GM06990 (cell line): Measurements from ENCODE around the gene PLP2.
A peak's percentile ranks its signal among the peaks of the same experiment; 100 is the strongest.

Source experiments
- DNase-seq: peaks from one replicate; pipeline ENCODE4 v3.0.0-alpha.2; 2011; ENCODE audit not compliant: insufficient read length; ENCODE audit errors: extremely low read depth
- H3K27me3 ChIP-seq: replicated peaks from 2 replicates; pipeline ENCODE4 v1.6.0; 2011; ENCODE audit warnings: low read length; ENCODE audit not compliant: control insufficient read depth, insufficient read depth
- H3K36me3 ChIP-seq: 2 replicates; pipeline ENCODE4 v1.5.1; 2011; ENCODE audit warnings: low read length; ENCODE audit not compliant: control insufficient read depth, insufficient read depth
- H3K4me3 ChIP-seq: replicated peaks from 2 replicates; pipeline ENCODE4 v1.5.1; 2011; ENCODE audit warnings: low read depth, mild to moderate bottlenecking, control low read depth, low read length
- TF ChIP-seq, protein P1 (sequence below): IDR thresholded peaks from 2 replicates; pipeline ENCODE4 v1.5.1; 2011; ENCODE audit warnings: low read length, control low read depth, mild to moderate bottlenecking, inconsistent platforms; ENCODE audit not compliant: insufficient read depth, poor library complexity, severe bottlenecking

Gene PLP2

DNA sequence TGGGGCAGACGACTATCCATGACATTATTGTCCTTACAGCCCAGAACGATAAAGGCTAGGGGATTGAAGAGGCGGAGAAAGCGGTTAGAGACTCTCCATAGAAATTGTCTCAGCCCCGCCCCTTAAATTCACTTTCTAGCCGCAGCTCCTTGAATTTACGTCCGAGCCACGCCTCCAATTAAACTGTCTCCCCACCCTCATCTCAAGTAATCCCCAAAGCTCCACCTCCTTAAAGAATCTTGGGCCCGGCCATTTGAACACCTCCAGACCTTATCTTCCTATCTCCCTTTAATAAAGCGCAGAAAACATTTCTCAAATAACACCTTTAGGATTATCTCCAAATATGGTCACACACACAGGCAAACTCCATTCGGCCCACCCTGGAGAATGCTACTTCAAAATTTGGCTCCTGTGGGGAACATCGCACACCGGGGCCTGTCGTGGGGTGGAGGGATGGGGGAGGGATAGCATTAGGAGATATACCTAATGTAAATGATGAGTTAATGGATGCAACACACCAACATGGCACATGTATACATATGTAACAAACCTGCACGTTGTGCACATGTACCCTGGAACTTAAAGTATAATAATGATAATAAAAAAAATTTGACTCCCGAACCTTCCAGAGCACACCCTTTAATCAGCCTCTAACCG lies 16.3 kb upstream of the PLP2 start:
- peak overlapping the region; percentile 69 for H3K4me3 ChIP-seq
- no peaks in the 10 kb centered on the region for H3K36me3 ChIP-seq
- H3K27me3 ChIP-seq = no peaks in the 10 kb centered on the region
- TF ChIP-seq, protein P1, sequence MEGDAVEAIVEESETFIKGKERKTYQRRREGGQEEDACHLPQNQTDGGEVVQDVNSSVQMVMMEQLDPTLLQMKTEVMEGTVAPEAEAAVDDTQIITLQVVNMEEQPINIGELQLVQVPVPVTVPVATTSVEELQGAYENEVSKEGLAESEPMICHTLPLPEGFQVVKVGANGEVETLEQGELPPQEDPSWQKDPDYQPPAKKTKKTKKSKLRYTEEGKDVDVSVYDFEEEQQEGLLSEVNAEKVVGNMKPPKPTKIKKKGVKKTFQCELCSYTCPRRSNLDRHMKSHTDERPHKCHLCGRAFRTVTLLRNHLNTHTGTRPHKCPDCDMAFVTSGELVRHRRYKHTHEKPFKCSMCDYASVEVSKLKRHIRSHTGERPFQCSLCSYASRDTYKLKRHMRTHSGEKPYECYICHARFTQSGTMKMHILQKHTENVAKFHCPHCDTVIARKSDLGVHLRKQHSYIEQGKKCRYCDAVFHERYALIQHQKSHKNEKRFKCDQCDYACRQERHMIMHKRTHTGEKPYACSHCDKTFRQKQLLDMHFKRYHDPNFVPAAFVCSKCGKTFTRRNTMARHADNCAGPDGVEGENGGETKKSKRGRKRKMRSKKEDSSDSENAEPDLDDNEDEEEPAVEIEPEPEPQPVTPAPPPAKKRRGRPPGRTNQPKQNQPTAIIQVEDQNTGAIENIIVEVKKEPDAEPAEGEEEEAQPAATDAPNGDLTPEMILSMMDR = no peak
- no peak for DNase-seq

DNA sequence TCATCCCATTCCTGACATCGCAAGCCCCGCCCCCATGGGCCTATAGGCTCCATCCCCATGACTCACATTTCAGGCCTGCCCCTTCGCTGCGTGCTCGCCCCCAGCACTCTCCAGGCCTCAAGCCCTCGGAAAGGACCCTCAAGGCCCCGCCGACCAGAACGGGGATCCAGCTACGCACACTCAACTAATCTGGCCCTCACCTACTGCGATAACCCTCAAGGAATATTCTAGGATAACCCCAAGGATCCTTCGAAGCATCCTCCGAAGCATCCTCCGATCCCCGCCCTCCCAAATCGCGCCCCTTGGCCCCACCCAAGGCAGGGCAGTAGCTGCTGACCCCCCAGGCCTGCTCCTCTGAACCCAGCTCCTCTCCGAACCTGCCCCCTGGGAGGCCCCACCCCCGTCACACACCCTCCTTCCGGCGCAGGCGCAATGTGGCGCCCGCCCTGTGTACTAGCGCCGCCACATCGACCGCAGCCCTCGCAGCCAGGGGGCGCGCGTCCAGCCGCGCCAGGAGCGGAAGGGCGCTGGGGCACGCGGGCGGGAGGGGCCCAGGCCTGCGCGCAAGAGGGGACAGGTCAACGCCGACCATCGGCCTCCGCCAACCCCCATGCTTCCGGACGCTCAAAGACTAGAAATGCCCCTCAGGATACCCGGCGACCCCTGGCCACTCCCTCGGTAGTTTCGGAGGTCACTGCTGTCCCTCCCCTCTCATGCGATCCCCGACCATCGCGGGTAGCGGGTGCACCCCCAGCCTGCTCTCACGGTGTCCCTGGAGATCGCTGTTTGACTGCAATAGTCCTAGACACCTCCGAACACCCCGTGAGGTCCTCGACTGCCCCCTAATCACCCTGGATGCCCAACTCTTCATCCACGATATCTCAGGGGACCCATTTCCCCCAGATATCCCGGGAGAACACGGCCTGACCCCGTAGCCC lies 15.5 kb upstream of the PLP2 start:
- H3K27me3 ChIP-seq = no peaks in the 10 kb centered on the region
- TF ChIP-seq, protein P1 = peak; percentile 58
- peak; percentile 85 for DNase-seq
- H3K36me3 ChIP-seq = no peaks in the 10 kb centered on the region
- peak overlapping the region; percentile 69 for H3K4me3 ChIP-seq

DNA sequence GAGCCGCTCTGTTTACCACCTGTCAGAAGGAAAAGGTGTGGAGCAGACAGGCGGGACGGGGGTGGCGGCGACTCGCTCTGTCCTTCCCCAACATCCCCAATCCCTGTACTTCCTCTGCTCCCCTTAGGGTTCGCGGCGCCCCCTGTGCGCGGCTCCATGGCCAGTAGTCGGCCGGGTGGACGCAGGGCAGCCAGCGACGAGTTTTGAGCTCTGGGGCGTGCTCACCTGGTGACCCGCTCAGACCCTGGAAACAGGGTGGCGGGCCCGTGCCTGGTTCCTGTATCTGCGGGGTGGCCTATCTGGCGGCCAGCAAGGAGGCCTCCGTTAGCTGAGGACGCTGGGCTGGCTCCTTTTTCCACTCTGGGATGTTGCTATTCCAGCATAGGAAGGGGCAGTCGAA lies 14.5 kb upstream of the PLP2 start:
- DNase-seq = no peak
- no peak overlapping the region for H3K4me3 ChIP-seq
- no peaks in the 10 kb centered on the region for H3K36me3 ChIP-seq
- TF ChIP-seq, protein P1 = no peak
- no peaks in the 10 kb centered on the region for H3K27me3 ChIP-seq

DNA sequence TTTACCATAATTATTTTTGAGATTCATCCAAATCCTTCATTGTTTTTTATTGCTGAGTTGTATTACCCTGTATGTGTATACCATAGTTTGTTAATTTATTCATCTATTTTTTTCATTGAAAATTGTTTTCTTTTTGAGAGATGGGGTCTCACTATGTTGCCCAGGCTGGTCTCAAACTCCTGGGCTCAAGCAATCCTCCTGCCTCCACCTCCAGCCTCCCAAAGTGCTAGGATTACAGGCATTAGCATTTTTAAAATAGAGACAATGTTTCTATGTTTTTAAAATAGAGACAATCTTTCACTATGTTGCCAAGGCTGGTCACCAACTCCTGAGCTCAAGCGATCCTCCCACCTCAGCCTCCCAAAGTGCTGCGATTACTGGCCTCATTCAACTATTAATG lies 10.8 kb upstream of the PLP2 start:
- Histone ChIP-seq H3K27me3 (no peaks in the 10 kb centered on the region), H3K36me3 (no peaks in the 10 kb centered on the region), H3K4me3 (no peak overlapping the region)
- DNase-seq = no peak
- TF ChIP-seq, protein P1 = no peak

DNA sequence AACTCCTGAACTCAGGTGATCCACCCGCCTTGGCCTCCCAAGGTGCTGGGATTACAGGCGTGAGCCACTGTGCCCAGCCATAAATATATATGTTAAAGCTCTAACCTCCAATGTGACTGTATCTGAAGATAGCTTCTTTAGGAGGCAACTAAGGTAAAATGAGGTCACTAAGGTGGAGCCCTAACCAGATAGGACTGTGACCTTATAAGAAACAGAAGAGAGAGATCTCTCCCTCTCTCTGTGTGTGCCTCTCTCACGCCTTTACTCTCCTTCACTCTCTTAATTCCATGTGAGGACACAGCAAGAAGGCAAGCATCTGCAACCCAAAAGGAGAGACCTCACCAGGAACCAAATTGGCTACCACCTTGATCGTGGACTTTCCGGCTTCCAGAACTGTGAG lies 10.1 kb upstream of the PLP2 start:
- TF ChIP-seq, protein P1 = no peak
- DNase-seq = no peak
- Histone ChIP-seq H3K4me3 (no peak overlapping the region), H3K27me3 (no peaks in the 10 kb centered on the region), H3K36me3 (no peaks in the 10 kb centered on the region)
